Measurements from ENCODE around the gene FAM89A. TPM values are rescaled to one million over a fixed set of nuclear protein-coding genes. Genes with fewer than 3 reads are reported as not detected.

The FAM89A gene
- total RNA-seq, 1 experiment from 2014 or later, result 23.6 TPM

DNA sequence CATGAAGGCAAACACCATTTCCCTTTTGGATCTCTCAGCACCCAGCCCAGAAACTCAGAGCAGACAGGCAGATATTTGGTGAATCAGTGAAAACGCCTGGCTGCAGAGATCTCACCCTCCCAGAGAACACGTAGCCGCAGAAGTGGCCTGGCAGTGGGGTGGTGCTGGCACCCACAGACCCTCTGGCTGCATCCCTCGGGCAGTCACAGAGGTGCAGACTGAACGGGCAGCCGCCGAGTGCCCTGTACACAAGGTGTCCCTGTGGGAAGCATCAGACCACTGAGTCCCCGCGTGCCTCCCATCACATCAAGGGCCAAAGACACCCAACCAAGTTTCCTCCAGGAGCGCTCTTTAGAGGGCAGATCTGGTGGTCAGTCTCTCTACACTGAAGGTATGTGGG, 12.1 kb downstream of the FAM89A start:
- peaks cover 44% of the 10 kb centered on the region for H3K79me2 ChIP-seq (ENCODE audit: insufficient read depth, low read length)
- H3K4me2 ChIP-seq (ENCODE audit: low read length), result no peak overlapping the region
- BruUV-seq (replicated peaks), result no TSS peak
- no peaks in the 10 kb centered on the region for H3K36me3 ChIP-seq (ENCODE audit: control insufficient read depth in 1 of 2, insufficient read depth in 2 of 2, low read length in 2 of 2)
- ATAC-seq (no peak), DNase-seq (ENCODE audit: low read depth, low spot score) (no peak)
- no peaks in the 10 kb centered on the region for H3K27me3 ChIP-seq (ENCODE audit: insufficient read depth, low read length)
- POLR2A ChIA-PET, result no interaction called here
- no peak for TF ChIP-seq POLR2A (IDR thresholded peaks at IDR 0.05; ENCODE audit: borderline replicate concordance, extremely low read depth, insufficient read depth, insufficient read length)
- no peak for TF ChIP-seq ZFX (IDR thresholded peaks at IDR 0.05)
- no peak for TF ChIP-seq ELF1 (IDR thresholded peaks at IDR 0.05; ENCODE audit: borderline replicate concordance, low read depth)
- no peak for TF ChIP-seq TCF7L2 (IDR thresholded peaks at IDR 0.05; ENCODE audit: borderline replicate concordance, extremely low read depth, insufficient read depth, insufficient read length)
- H3K9me3 ChIP-seq (ENCODE audit: control insufficient read depth in 1 of 2, insufficient read depth in 1 of 2, low read depth in 1 of 2, low read length in 2 of 2), result no peaks in the 10 kb centered on the region
- no peak overlapping the region for H3K27ac ChIP-seq (ENCODE audit: low read depth, low read length)
- intact Hi-C loops (cut with micrococcal nuclease), result no loop called here
- no peak overlapping the region for H3K4me3 ChIP-seq (replicated peaks in 1 of 2; ENCODE audit: low read depth in 1 of 2, low read length in 2 of 2)
- H4K20me1 ChIP-seq (ENCODE audit: insufficient read depth), result no peaks in the 10 kb centered on the region
- no peak overlapping the region for H3K9ac ChIP-seq (ENCODE audit: low read length)
- H2AFZ ChIP-seq (ENCODE audit: low read depth, low read length, poor library complexity, severe bottlenecking), result no peak overlapping the region
- RAD21 ChIA-PET (ENCODE audit: low non-redundant PET in 1 of 2, low total read pairs in 2 of 2, uncharacterized antibody in 2 of 2, unreplicated experiment in 2 of 2), result no interaction called here
- no peaks in the 10 kb centered on the region for H3K9me2 ChIP-seq (ENCODE audit: insufficient read depth)
- no peaks in the 10 kb centered on the region for H3K4me1 ChIP-seq (ENCODE audit: control insufficient read depth in 1 of 2, insufficient read depth in 2 of 2, low read length in 2 of 2)
- CTCF ChIA-PET, result no interaction called here

GRCh38 chr1:231027136-231027925, 12.7 kb downstream of the FAM89A start:
- no peak for ATAC-seq
- Histone ChIP-seq H4K20me1 (ENCODE audit: insufficient read depth) (no peaks in the 10 kb centered on the region), H3K27ac (ENCODE audit: low read depth, low read length) (no peak overlapping the region), H3K79me2 (ENCODE audit: insufficient read depth, low read length) (peaks cover 41% of the 10 kb centered on the region), H3K36me3 (ENCODE audit: control insufficient read depth in 1 of 2, insufficient read depth in 2 of 2, low read length in 2 of 2) (no peaks in the 10 kb centered on the region), H3K27me3 (ENCODE audit: insufficient read depth, low read length) (no peaks in the 10 kb centered on the region), H3K9me3 (ENCODE audit: control insufficient read depth in 1 of 2, insufficient read depth in 1 of 2, low read depth in 1 of 2, low read length in 2 of 2) (no peaks in the 10 kb centered on the region), H3K9ac (ENCODE audit: low read length) (no peak overlapping the region), H3K4me2 (ENCODE audit: low read length) (no peak overlapping the region), H3K4me1 (ENCODE audit: control insufficient read depth in 1 of 2, insufficient read depth in 2 of 2, low read length in 2 of 2) (no peaks in the 10 kb centered on the region), H3K9me2 (ENCODE audit: insufficient read depth) (no peaks in the 10 kb centered on the region), H3K4me3 (replicated peaks in 1 of 2; ENCODE audit: low read depth in 1 of 2, low read length in 2 of 2) (no peak overlapping the region), H2AFZ (ENCODE audit: low read depth, low read length, poor library complexity, severe bottlenecking) (no peak overlapping the region)
- no TSS peak for BruUV-seq (replicated peaks)
- TF ChIP-seq EZH2 (IDR thresholded peaks at IDR 0.05), result no peak
- no peak for TF ChIP-seq JUND (IDR thresholded peaks at IDR 0.05)
- TF ChIP-seq YY1 (IDR thresholded peaks at IDR 0.05; ENCODE audit: extremely low read depth, insufficient replicate concordance, low read depth, low read length), result no peak
- TF ChIP-seq POLR2AphosphoS5 (IDR thresholded peaks at IDR 0.05; ENCODE audit: low read depth, low read length), result no peak
- TF ChIP-seq SIN3A (IDR thresholded peaks at IDR 0.05; ENCODE audit: low read depth), result no peak
- TF ChIP-seq ELF1 (IDR thresholded peaks at IDR 0.05; ENCODE audit: borderline replicate concordance, low read depth), result no peak
- TF ChIP-seq FOSL1 (IDR thresholded peaks at IDR 0.05; ENCODE audit: low read depth), result no peak
- TF ChIP-seq, protein P1, sequence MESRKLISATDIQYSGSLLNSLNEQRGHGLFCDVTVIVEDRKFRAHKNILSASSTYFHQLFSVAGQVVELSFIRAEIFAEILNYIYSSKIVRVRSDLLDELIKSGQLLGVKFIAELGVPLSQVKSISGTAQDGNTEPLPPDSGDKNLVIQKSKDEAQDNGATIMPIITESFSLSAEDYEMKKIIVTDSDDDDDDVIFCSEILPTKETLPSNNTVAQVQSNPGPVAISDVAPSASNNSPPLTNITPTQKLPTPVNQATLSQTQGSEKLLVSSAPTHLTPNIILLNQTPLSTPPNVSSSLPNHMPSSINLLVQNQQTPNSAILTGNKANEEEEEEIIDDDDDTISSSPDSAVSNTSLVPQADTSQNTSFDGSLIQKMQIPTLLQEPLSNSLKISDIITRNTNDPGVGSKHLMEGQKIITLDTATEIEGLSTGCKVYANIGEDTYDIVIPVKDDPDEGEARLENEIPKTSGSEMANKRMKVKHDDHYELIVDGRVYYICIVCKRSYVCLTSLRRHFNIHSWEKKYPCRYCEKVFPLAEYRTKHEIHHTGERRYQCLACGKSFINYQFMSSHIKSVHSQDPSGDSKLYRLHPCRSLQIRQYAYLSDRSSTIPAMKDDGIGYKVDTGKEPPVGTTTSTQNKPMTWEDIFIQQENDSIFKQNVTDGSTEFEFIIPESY (IDR thresholded peaks at IDR 0.05; ENCODE audit: extremely low read depth, insufficient replicate concordance, low read length), result no peak
- TF ChIP-seq POLR2A (IDR thresholded peaks at IDR 0.05; ENCODE audit: borderline replicate concordance, extremely low read depth, insufficient read depth, insufficient read length), result no peak
- no peak for TF ChIP-seq REST (IDR thresholded peaks at IDR 0.05; ENCODE audit: low read depth)
- no peak for TF ChIP-seq EGR1 (IDR thresholded peaks at IDR 0.05; ENCODE audit: low read depth)
- TF ChIP-seq, protein P2, sequence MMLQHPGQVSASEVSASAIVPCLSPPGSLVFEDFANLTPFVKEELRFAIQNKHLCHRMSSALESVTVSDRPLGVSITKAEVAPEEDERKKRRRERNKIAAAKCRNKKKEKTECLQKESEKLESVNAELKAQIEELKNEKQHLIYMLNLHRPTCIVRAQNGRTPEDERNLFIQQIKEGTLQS (IDR thresholded peaks at IDR 0.05), result no peak
- ChIA-PET POLR2A (no interaction called here), CTCF (no interaction called here), RAD21 (ENCODE audit: low non-redundant PET in 1 of 2, low total read pairs in 2 of 2, uncharacterized antibody in 2 of 2, unreplicated experiment in 2 of 2) (no interaction called here)
- intact Hi-C loops (cut with micrococcal nuclease), result no loop called here
- DNase-seq (ENCODE audit: low read depth, low spot score), result no peak

Data from HCT116 (cell line).